COLO668 (cell line): ENCODE results near the gene AKAP7.
"Not testable (repeated sequence)": the region's sequence is repeated elsewhere in the genome, so short reads cannot be mapped to it uniquely, and the experiment has no call there.

Experiments used
- DNase-seq: peaks from one replicate; lab custom pipeline; 2025; ENCODE audit not compliant: unreplicated experiment; lab: John Stamatoyannopoulos, UW

Gene AKAP7

GRCh38 chr6:131250936-131251335 lies 115.7 kb downstream of the AKAP7 start:
- DNase-seq = no peak

- no peak for DNase-seq
Measured at GRCh38 chr6:131251590-131252199, 116.4 kb downstream of the AKAP7 start.

GRCh38 chr6:131255434-131255833 lies 120.2 kb downstream of the AKAP7 start:
- no peak for DNase-seq

GRCh38 chr6:131255911-131256310 lies 120.6 kb downstream of the AKAP7 start:
- no peak for DNase-seq

GRCh38 chr6:131257104-131257503 lies 121.8 kb downstream of the AKAP7 start:
- DNase-seq = no peak

GRCh38 chr6:131258010-131258652 lies 122.9 kb downstream of the AKAP7 start:
- no peak for DNase-seq

GRCh38 chr6:131258816-131259476 lies 123.7 kb downstream of the AKAP7 start:
- DNase-seq = no peak

GRCh38 chr6:131260960-131261359 lies 125.7 kb downstream of the AKAP7 start:
- DNase-seq = not testable (repeated sequence)

GRCh38 chr6:131262060-131262459 lies 126.8 kb downstream of the AKAP7 start:
- no peak for DNase-seq

GRCh38 chr6:131265939-131266338 lies 130.7 kb downstream of the AKAP7 start:
- DNase-seq = no peak

- DNase-seq = no peak
Measured at GRCh38 chr6:131268303-131268702, 133.0 kb downstream of the AKAP7 start.

- DNase-seq = no peak
Measured at GRCh38 chr6:131269565-131270391, 134.5 kb downstream of the AKAP7 start.

GRCh38 chr6:131270534-131270933 lies 135.3 kb downstream of the AKAP7 start:
- no peak for DNase-seq

GRCh38 chr6:131275273-131275672 lies 140.0 kb downstream of the AKAP7 start:
- DNase-seq = no peak

GRCh38 chr6:131277591-131277990 lies 142.3 kb downstream of the AKAP7 start:
- DNase-seq = no peak

GRCh38 chr6:131281471-131282270 lies 146.4 kb downstream of the AKAP7 start:
- DNase-seq = no peak

- DNase-seq = no peak
Measured at GRCh38 chr6:131282365-131282764, 147.1 kb downstream of the AKAP7 start.

GRCh38 chr6:131283466-131284175 lies 148.4 kb downstream of the AKAP7 start:
- no peak for DNase-seq

GRCh38 chr6:131285548-131285947 lies 150.3 kb downstream of the AKAP7 start:
- no peak for DNase-seq

- DNase-seq = no peak
Measured at GRCh38 chr6:131286469-131287040, 151.3 kb downstream of the AKAP7 start.
